ENCODE results near the gene NPBWR2. TPM values are rescaled to one million over a fixed set of nuclear protein-coding genes. Genes with fewer than 3 reads are reported as not detected.

The NPBWR2 gene
- total and polyA plus RNA-seq, 9 of the 15 experiments (the other 6 are each of a cell fraction or from before 2014, with no cell fraction given): not detected

DNA sequence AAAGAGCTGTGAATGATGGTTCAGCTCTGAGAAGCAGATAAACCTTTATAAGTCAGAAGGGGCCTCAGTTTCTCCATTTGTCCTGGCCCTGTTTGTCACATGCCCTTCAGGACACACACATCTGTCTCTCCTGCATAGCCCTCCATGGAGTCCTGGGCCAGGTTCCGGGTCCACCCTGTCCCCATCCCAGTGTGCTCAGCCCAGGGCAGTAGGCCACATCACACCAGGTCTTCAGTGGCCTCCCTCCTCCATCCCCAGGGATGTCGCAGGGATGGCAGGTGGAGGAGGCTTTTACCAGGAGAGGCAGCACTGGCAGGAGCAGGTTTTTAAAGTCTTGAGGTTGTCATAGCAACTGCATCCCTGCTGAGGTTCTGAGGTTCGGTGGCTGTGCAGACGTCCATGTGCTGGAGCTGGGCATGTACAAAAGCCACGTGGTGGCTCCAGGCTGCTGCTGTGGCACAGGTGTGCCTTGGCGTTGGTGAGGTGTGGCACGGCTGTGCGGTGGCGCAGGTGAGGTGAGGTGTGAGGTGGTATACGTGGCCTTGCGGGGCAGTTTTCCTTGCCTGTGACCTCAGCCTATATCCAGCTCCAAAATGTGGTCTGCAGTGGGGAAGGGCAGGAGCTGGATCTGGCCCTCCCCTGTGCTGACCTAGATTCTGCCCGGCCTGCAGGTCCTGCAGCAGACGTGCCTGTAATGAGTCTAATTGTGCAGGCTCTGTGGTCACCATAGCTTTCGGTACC, 8.0 kb upstream of the NPBWR2 start:
- ATAC-seq (no peak), DNase-seq (ENCODE audit: extremely low read depth in 1 of 4, low spot score in 3 of 4) (no peak), FAIRE-seq (no peak)
- Histone ChIP-seq H3K79me2 (ENCODE audit: control insufficient read depth, insufficient read depth, low read length) (no peaks in the 10 kb centered on the region), H3K4me3 (no peak overlapping the region), H3K27me3 (ENCODE audit: control insufficient read depth in 2 of 2, insufficient read depth in 2 of 2, low read length in 2 of 2) (peaks cover 18 to 49% of the 10 kb centered on the region in 2 experiments; a peak in 4 of 5 replicates), H3K4me2 (ENCODE audit: insufficient read depth, low read length) (no peak overlapping the region), H3K4me1 (replicated peaks in 1 of 2; ENCODE audit: control insufficient read depth in 2 of 2, insufficient read depth in 2 of 2, low read length in 2 of 2) (peaks cover 3 to 25% of the 10 kb centered on the region in 2 experiments; a peak in 2 of 5 replicates), H3K9me3 (replicated peaks; ENCODE audit: control insufficient read depth, insufficient read depth, low read depth, low read length) (no peaks in the 10 kb centered on the region), H4K20me1 (replicated peaks; ENCODE audit: control insufficient read depth, insufficient read depth, low read length) (peaks cover 16% of the 10 kb centered on the region), H3K9ac (ENCODE audit: insufficient read depth in 1 of 2, low read depth in 2 of 2, low read length in 2 of 2) (no peak overlapping the region), H3K36me3 (ENCODE audit: control insufficient read depth, insufficient read depth, low read length) (no peaks in the 10 kb centered on the region), H3K9me1 (ENCODE audit: control insufficient read depth, insufficient read depth, low read length) (no peaks in the 10 kb centered on the region), H3K27ac (ENCODE audit: extremely low read depth, low read depth, low read length) (no peak overlapping the region), H2AFZ (ENCODE audit: low read depth, low read length) (no peak overlapping the region)
- ChIA-PET POLR2A (interaction anchor here (0.7 to 1.4 kb wide), 2 partner anchors 15 to 905 kb away, joined by 4 to 5 read pairs; no protein-coding TSS in a partner anchor), CTCF (ENCODE audit: low intra/inter-chr PET ratio) (no interaction called here)
- 2% methylated on average over 14 of the region's 14 CpGs for WGBS (ENCODE audit: insufficient coverage, low coverage, missing lambda C conversion rate)
- BruUV-seq (replicated peaks): no TSS peak
- TF ChIP-seq CTBP1 (IDR thresholded peaks at IDR 0.05; ENCODE audit: borderline replicate concordance): peak; percentile 51; the same call in 1 of the 2 replicates
- TF ChIP-seq, protein P1, sequence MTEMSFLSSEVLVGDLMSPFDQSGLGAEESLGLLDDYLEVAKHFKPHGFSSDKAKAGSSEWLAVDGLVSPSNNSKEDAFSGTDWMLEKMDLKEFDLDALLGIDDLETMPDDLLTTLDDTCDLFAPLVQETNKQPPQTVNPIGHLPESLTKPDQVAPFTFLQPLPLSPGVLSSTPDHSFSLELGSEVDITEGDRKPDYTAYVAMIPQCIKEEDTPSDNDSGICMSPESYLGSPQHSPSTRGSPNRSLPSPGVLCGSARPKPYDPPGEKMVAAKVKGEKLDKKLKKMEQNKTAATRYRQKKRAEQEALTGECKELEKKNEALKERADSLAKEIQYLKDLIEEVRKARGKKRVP (CRISPR knock-in tag; IDR thresholded peaks at IDR 0.05): no peak
- TF ChIP-seq RNF2 (IDR thresholded peaks at IDR 0.05): no peak
- TF ChIP-seq, protein P2, sequence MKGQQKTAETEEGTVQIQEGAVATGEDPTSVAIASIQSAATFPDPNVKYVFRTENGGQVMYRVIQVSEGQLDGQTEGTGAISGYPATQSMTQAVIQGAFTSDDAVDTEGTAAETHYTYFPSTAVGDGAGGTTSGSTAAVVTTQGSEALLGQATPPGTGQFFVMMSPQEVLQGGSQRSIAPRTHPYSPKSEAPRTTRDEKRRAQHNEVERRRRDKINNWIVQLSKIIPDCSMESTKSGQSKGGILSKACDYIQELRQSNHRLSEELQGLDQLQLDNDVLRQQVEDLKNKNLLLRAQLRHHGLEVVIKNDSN (CRISPR knock-in tag; IDR thresholded peaks at IDR 0.05): peak; percentile 15; the same call in 1 of the 2 replicates
- no peak for TF ChIP-seq FOXA1 (IDR thresholded peaks at IDR 0.05; ENCODE audit: borderline replicate concordance)
- no peak for TF ChIP-seq ZNF41 (CRISPR knock-in tag; conservative IDR thresholded peaks at IDR 0.05)
- TF ChIP-seq, protein P3, sequence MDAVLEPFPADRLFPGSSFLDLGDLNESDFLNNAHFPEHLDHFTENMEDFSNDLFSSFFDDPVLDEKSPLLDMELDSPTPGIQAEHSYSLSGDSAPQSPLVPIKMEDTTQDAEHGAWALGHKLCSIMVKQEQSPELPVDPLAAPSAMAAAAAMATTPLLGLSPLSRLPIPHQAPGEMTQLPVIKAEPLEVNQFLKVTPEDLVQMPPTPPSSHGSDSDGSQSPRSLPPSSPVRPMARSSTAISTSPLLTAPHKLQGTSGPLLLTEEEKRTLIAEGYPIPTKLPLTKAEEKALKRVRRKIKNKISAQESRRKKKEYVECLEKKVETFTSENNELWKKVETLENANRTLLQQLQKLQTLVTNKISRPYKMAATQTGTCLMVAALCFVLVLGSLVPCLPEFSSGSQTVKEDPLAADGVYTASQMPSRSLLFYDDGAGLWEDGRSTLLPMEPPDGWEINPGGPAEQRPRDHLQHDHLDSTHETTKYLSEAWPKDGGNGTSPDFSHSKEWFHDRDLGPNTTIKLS (IDR thresholded peaks at IDR 0.05; ENCODE audit: borderline replicate concordance, low read depth): no peak
- TF ChIP-seq FOSL1 (tag; conservative IDR thresholded peaks at IDR 0.05): no peak
- TF ChIP-seq RFX1 (IDR thresholded peaks at IDR 0.05): peak; percentile 87
- 0 out of 4 replicates have a peak, but pooled peaks of 1 of the 2 experiments have one; percentile 6 for TF ChIP-seq KDM1A (IDR thresholded peaks at IDR 0.05)
- in situ Hi-C loops (cut with MboI): no loop called here
- intact Hi-C loops (cut with micrococcal nuclease): no loop called here
